GM19463 (cell line): ENCODE results near the gene C11orf98.
"Not testable (repeated sequence)": the region's sequence is repeated elsewhere in the genome, so short reads cannot be mapped to it uniquely, and the experiment has no call there.

ENCODE experiments used
- ATAC-seq: cut with Tn5 transposase; IDR thresholded peaks from one replicate; pipeline ENCODE4 v1.9.1; 2021; ENCODE audit warnings: mild to moderate bottlenecking, moderate library complexity; ENCODE audit not compliant: unreplicated experiment

The C11orf98 gene

GRCh38 chr11:62687508-62688396 is 22.7 kb upstream of the C11orf98 start:
- no peak for ATAC-seq

- ATAC-seq = no peak
Measured at GRCh38 chr11:62682518-62682917, 17.5 kb upstream of the C11orf98 start.

GRCh38 chr11:62680825-62681240 is 15.8 kb upstream of the C11orf98 start:
- ATAC-seq = no peak

GRCh38 chr11:62678770-62679696 is 14.0 kb upstream of the C11orf98 start, which contains the start of gene UBXN1:
Gene UBXN1, minus strand, starts transcription at chr11:62679073. Its CDS starts 150 bp downstream, at chr11:62678923.
- no peak for ATAC-seq

GRCh38 chr11:62678433-62678769 is 13.4 kb upstream of the C11orf98 start:
- no peak for ATAC-seq

GRCh38 chr11:62677714-62678113 is 12.7 kb upstream of the C11orf98 start:
- no peak for ATAC-seq

- no peak for ATAC-seq
Measured at GRCh38 chr11:62677156-62677555, 12.1 kb upstream of the C11orf98 start.

- ATAC-seq = no peak
Measured at GRCh38 chr11:62676698-62677097, 11.7 kb upstream of the C11orf98 start.

- ATAC-seq = not testable (repeated sequence)
Measured at GRCh38 chr11:62675415-62675814, 10.4 kb upstream of the C11orf98 start.

- no peak for ATAC-seq
Measured at GRCh38 chr11:62673196-62673525, 8.2 kb upstream of the C11orf98 start.

- peak; percentile 61 for ATAC-seq
Measured at GRCh38 chr11:62671608-62672389, 6.8 kb upstream of the C11orf98 start, which contains the start of the genes LBHD1 and UQCC3. Gene LBHD1, minus strand, starts transcription at chr11:62672267. Its CDS starts 2,236 bp downstream, at chr11:62670031. Gene UQCC3, plus strand, starts transcription at chr11:62671673. Its CDS starts 73 bp downstream, at chr11:62671746.

GRCh38 chr11:62671236-62671607 is 6.2 kb upstream of the C11orf98 start:
- peak; percentile 17 for ATAC-seq

- no peak for ATAC-seq
Measured at GRCh38 chr11:62669420-62670161, 4.6 kb upstream of the C11orf98 start.

- no peak for ATAC-seq
Measured at GRCh38 chr11:62667460-62667859, 2.5 kb upstream of the C11orf98 start.

- ATAC-seq = no peak
Measured at GRCh38 chr11:62666259-62666926, 1.4 kb upstream of the C11orf98 start.

- ATAC-seq = no peak
Measured at GRCh38 chr11:62665599-62666258, 719 bp upstream of the C11orf98 start.

GRCh38 chr11:62664405-62665074 is 470 bp downstream of the C11orf98 start:
- peak; percentile 28 for ATAC-seq

- ATAC-seq = no peak
Measured at GRCh38 chr11:62656796-62657429, 8.1 kb downstream of the C11orf98 start.
